Thymus (tissue), 11 donors: ENCODE results near the gene SLC9C2. TPM values are rescaled to one million over a fixed set of nuclear protein-coding genes. Genes with fewer than 3 reads are reported as not detected.

ENCODE experiments used
- DNase-seq, 9 donors: peaks; one replicate each; pipeline ENCODE4 v3.0.0-alpha.2; 2013; ENCODE audit warnings: low spot score in 9 of 9, low read depth in 6 of 9, missing footprints in 1 of 9
- H3K27ac ChIP-seq, 2 donors: one replicate each; pipeline ENCODE4 v1.5.1; 2013; ENCODE audit warnings: control low read depth in 1 of 2, low read depth in 1 of 2, low read length in 1 of 2, mild to moderate bottlenecking in 1 of 2, moderate library complexity in 1 of 2
- H3K27me3 ChIP-seq, 2 donors: one replicate each; pipeline ENCODE4 v1.5.1; 2013; ENCODE audit warnings: low read length in 1 of 2; ENCODE audit not compliant: control insufficient read depth in 2 of 2, insufficient read depth in 1 of 2
- H3K36me3 ChIP-seq, 2 donors: one replicate each; pipeline ENCODE4 v1.5.1; 2013; ENCODE audit warnings: low read length in 1 of 2, mild to moderate bottlenecking in 1 of 2, moderate library complexity in 1 of 2; ENCODE audit not compliant: control insufficient read depth in 2 of 2, insufficient read depth in 2 of 2
- H3K4me1 ChIP-seq, 2 donors: one replicate each; pipeline ENCODE4 v1.5.1; 2013; ENCODE audit warnings: low read length in 2 of 2; ENCODE audit not compliant: control insufficient read depth in 2 of 2, insufficient read depth in 2 of 2
- H3K4me3 ChIP-seq, 2 donors: one replicate each; pipeline ENCODE4 v1.5.1; 2013; ENCODE audit warnings: low read length in 2 of 2, control low read depth in 1 of 2, mild to moderate bottlenecking in 1 of 2
- H3K9me3 ChIP-seq, 2 donors: one replicate each; pipeline ENCODE4 v1.5.1; 2013; ENCODE audit warnings: low read length in 1 of 2, mild to moderate bottlenecking in 1 of 2; ENCODE audit not compliant: control insufficient read depth in 2 of 2, insufficient read depth in 1 of 2
- WGBS: extraction: QIAGEN DNeasy Blood & Tissue Kit; methylation state at CpG from one replicate; pipeline ENCODE4 v1.1.7; 2013; 5-methylcytosine and 5-hydroxymethylcytosine counted together
- polyA plus RNA-seq: library from polyadenylated mRNA; stranded (reverse); fragments of 200-250 nt; gene quantifications from one replicate; pipeline ENCODE4 v1.2.3, GENCODE V29; 2013
- total RNA-seq: library from RNA; stranded (reverse); fragments of 120-200 nt; gene quantifications from one replicate; pipeline ENCODE4 v1.2.4, GENCODE V29; 2013
- donor health status: healthy.

Gene SLC9C2
- total and polyA plus RNA-seq, 2 donors: 0.09 to 0.14 TPM

GRCh38 chr1:173509797-173510196 is 93.1 kb downstream of the SLC9C2 start:
- no peak overlapping the region for H3K27ac ChIP-seq
- no peaks in the 10 kb centered on the region for H3K36me3 ChIP-seq
- H3K4me1 ChIP-seq: no peaks in the 10 kb centered on the region
- 90% methylated on average over 1 of the region's 1 CpG for WGBS
- no peaks in the 10 kb centered on the region for H3K9me3 ChIP-seq
- no peaks in the 10 kb centered on the region for H3K27me3 ChIP-seq
- DNase-seq: no peak
- H3K4me3 ChIP-seq: no peak overlapping the region

- no peak for DNase-seq
- Histone ChIP-seq H3K36me3 (no peaks in the 10 kb centered on the region), H3K27me3 (no peaks in the 10 kb centered on the region), H3K9me3 (no peaks in the 10 kb centered on the region), H3K27ac (no peak overlapping the region), H3K4me3 (no peak overlapping the region), H3K4me1 (no peaks in the 10 kb centered on the region)
- WGBS: 99% methylated on average over 2 of the region's 2 CpGs
Measured at GRCh38 chr1:173508541-173508940, 94.3 kb downstream of the SLC9C2 start.

- Histone ChIP-seq H3K4me1 (no peaks in the 10 kb centered on the region), H3K36me3 (no peaks in the 10 kb centered on the region), H3K27ac (no peak overlapping the region), H3K9me3 (no peaks in the 10 kb centered on the region), H3K4me3 (no peak overlapping the region), H3K27me3 (no peaks in the 10 kb centered on the region)
- 96% methylated on average over 3 of the region's 3 CpGs for WGBS
- DNase-seq: no peak
Measured at GRCh38 chr1:173507847-173508209, 95.0 kb downstream of the SLC9C2 start.

- over 99% methylated on average over 3 of the region's 3 CpGs for WGBS
- no peaks in the 10 kb centered on the region for H3K36me3 ChIP-seq
- H3K27ac ChIP-seq: no peak overlapping the region
- no peaks in the 10 kb centered on the region for H3K27me3 ChIP-seq
- H3K9me3 ChIP-seq: no peaks in the 10 kb centered on the region
- H3K4me1 ChIP-seq: no peaks in the 10 kb centered on the region
- H3K4me3 ChIP-seq: no peak overlapping the region
- no peak for DNase-seq
Measured at GRCh38 chr1:173507205-173507846, 95.5 kb downstream of the SLC9C2 start.

- no peaks in the 10 kb centered on the region for H3K4me1 ChIP-seq
- DNase-seq: no peak
- 98% methylated on average over 6 of the region's 6 CpGs for WGBS
- H3K4me3 ChIP-seq: no peak overlapping the region
- no peaks in the 10 kb centered on the region for H3K36me3 ChIP-seq
- H3K27ac ChIP-seq: no peak overlapping the region
- H3K9me3 ChIP-seq: no peaks in the 10 kb centered on the region
- H3K27me3 ChIP-seq: no peaks in the 10 kb centered on the region
Measured at GRCh38 chr1:173506437-173506836, 96.4 kb downstream of the SLC9C2 start.

GRCh38 chr1:173505391-173505790 is 97.5 kb downstream of the SLC9C2 start:
- Histone ChIP-seq H3K27ac (no peak overlapping the region), H3K36me3 (no peaks in the 10 kb centered on the region), H3K4me1 (no peaks in the 10 kb centered on the region), H3K27me3 (no peaks in the 10 kb centered on the region), H3K9me3 (no peaks in the 10 kb centered on the region), H3K4me3 (no peak overlapping the region)
- no peak for DNase-seq

GRCh38 chr1:173504268-173504667 is 98.6 kb downstream of the SLC9C2 start:
- Histone ChIP-seq H3K27ac (no peak overlapping the region), H3K4me3 (no peak overlapping the region), H3K9me3 (no peaks in the 10 kb centered on the region), H3K4me1 (no peaks in the 10 kb centered on the region), H3K27me3 (no peaks in the 10 kb centered on the region), H3K36me3 (no peaks in the 10 kb centered on the region)
- WGBS: 96% methylated on average over 4 of the region's 4 CpGs
- DNase-seq: no peak

- no peaks in the 10 kb centered on the region for H3K9me3 ChIP-seq
- H3K4me3 ChIP-seq: no peak overlapping the region
- no peaks in the 10 kb centered on the region for H3K27me3 ChIP-seq
- H3K36me3 ChIP-seq: no peaks in the 10 kb centered on the region
- H3K27ac ChIP-seq: no peak overlapping the region
- DNase-seq: no peak
- H3K4me1 ChIP-seq: no peaks in the 10 kb centered on the region
- 91% methylated on average over 4 of the region's 4 CpGs for WGBS
Measured at GRCh38 chr1:173503391-173503790, 99.5 kb downstream of the SLC9C2 start.

- Histone ChIP-seq H3K27ac (no peak overlapping the region), H3K36me3 (no peaks in the 10 kb centered on the region), H3K9me3 (no peaks in the 10 kb centered on the region), H3K27me3 (no peaks in the 10 kb centered on the region), H3K4me3 (no peak overlapping the region), H3K4me1 (no peaks in the 10 kb centered on the region)
- DNase-seq: no peak
- WGBS: 96% methylated on average over 1 of the region's 1 CpG
Measured at GRCh38 chr1:173502104-173502503, 100.8 kb downstream of the SLC9C2 start.

- no peaks in the 10 kb centered on the region for H3K27me3 ChIP-seq
- H3K36me3 ChIP-seq: no peaks in the 10 kb centered on the region
- H3K4me3 ChIP-seq: no peak overlapping the region
- no peak overlapping the region for H3K27ac ChIP-seq
- no peak for DNase-seq
- no peaks in the 10 kb centered on the region for H3K4me1 ChIP-seq
- WGBS: 95% methylated on average over 4 of the region's 4 CpGs
- no peaks in the 10 kb centered on the region for H3K9me3 ChIP-seq
Measured at GRCh38 chr1:173499729-173500128, 103.1 kb downstream of the SLC9C2 start.
